ENCODE measurements around the gene TSC22D3. TPM values are rescaled to one million over a fixed set of nuclear protein-coding genes. Genes with fewer than 3 reads are reported as not detected.
A peak's percentile ranks its signal among the peaks of the same experiment; 100 is the strongest.
"Not testable (repeated sequence)": the region's sequence is repeated elsewhere in the genome, so short reads cannot be mapped to it uniquely, and the experiment has no call there.

Gene TSC22D3
- 240 TPM for total RNA-seq

DNA sequence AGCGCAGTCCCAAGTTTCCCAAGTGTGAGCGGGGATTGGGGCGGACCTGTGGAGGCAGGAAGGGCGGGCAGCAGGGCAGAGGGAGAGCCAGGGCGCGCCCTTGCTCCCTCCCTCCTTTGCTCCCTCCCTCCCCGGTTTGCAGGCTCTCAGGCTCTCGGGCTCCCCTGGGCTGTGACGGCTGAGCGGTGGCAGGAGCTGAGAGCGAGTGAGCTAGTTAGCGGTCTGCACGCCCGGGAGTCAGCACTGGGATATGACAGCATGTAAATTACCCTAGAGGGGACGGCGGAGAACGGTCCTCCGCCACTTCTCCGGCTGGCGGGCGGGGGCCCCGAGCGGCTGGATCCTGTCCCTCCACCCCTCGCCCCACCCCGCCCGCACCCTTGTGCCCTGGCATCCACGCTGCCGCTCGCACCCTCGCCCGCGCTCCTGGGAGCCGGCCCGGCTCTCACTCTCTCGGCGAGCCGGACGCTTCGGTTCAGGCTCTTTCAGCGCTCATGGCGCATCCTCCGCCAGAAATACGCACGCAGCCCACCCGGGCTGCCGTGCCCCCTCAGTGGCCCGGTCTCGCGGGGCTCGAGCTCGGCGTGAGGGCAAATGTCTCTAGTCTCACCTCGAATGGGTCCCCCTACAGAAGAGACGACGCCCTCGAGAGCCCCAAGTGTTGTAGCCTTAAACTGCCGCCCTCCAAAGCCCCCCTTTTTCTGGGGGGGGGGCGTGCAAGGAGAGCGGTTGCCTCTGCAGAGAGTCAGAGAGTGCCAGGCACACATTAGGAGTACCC is at the start of gene TSC22D3:
Gene TSC22D3, minus strand, starts transcription at position 54 of the 778 bp plus-strand sequence. CDS start 368 bp downstream, outside the sequence.
- DNase-seq (ENCODE audit: low spot score), result peak; percentile 83

DNA sequence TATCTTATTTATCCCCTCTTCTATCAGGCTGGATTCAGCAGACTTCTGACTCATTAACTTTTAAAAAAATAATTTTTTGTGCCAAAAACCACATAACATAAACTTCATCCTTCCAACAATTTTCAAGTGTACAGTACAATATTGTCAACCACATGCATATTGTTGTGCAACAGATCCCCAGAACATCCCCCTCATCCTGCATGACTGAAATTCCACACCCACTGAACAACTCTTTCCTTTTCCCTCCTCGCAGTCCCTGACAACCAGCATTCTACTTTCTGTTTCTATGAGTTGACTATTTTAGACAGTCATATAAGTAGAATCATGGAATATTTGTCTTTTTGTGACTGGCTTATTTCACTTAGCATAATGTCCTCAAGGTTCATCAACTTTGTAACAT is 47.9 kb upstream of the TSC22D3 start:
- no peak for DNase-seq (ENCODE audit: low spot score)

DNA sequence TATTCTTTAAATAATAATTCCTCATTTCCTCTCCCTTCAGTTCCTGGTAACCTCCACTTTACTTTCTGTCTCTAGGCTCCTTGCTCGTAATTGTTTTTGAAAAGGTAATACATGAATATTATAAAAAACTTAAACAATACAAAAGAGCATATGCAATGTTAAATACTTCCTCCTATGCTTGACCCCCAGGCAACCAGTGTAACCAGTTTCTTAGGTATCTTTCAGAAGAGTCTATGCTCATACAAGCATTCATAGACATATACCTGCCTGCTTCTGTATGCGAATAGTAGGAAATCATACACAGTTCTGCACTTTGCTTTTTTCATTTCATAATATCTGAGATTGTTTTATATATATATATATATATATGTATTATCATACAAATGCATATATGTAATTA is 47.5 kb upstream of the TSC22D3 start:
- DNase-seq (ENCODE audit: low spot score), result no peak

- DNase-seq (ENCODE audit: low spot score), result no peak
These were observed 43.4 kb upstream of the TSC22D3 start for GRCh38 chrX:107818900-107819521.

GRCh38 chrX:107810053-107810452 is 34.5 kb upstream of the TSC22D3 start:
- not testable (repeated sequence) for DNase-seq (ENCODE audit: low spot score)

- DNase-seq (ENCODE audit: low spot score), result no peak
These were observed 29.6 kb upstream of the TSC22D3 start for GRCh38 chrX:107805179-107805578.

DNA sequence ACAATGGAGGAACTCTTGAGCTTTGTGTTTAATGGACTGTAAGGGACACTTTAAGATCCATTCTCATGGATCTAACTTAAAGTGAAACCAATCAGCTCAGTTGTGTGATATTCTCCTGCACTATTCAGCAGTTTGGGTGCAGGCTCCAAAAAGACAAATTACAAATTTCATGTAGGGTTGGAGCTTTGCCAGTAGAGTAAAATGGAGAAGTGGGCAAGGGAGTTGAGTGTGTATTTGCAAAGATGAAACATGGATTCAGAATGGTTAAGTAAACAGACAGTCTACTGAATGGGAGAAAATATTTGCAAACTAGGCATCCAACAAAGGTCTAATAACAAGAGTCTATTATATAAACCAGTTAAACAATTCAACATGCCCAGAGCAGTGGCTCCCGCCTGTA is 28.8 kb upstream of the TSC22D3 start:
- DNase-seq (ENCODE audit: low spot score), result no peak

DNA sequence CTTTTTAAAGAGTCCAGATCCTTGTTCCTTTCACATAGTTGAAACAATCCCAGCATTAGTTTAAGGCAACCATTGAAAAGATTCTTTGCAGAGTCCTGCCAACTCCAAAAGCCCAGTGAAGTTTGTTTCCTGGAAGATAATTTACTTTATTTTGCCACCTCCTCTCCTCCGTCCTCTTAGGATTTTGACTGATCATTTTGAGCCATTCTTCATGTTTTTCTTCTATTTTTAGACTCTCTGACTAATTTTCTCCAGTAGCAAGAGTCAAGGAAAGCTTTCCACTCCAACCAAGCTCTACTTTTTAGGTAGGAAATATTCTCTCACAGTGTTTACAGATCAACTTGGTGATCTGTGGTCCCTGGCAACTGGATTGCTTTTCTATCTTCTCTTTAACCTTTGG is 12.2 kb upstream of the TSC22D3 start:
- no peak for DNase-seq (ENCODE audit: low spot score)

DNA sequence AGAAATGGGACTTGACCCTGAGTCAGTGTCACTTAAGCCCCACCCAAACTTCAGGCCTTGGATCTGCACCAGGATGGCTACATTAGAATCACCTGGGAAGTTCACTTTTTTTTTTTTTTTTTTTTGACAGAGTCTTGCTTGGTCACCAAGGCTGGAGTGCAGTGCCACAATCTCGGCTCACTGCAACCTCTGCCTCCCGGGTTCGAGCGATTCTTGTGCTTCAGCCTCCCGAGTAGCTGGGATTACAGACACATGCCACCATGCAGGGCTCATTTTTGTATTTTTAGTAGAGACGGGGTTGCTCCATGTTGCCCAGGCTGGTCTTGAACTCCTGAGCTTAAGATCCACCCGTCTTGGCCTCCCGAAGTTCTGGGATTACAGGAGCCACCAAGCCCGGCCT is 4.9 kb upstream of the TSC22D3 start:
- DNase-seq (ENCODE audit: low spot score), result no peak

- DNase-seq (ENCODE audit: low spot score), result no peak
These were observed 1.9 kb upstream of the TSC22D3 start, which contains the start of gene NCBP2L for GRCh38 chrX:107777536-107777832. Gene NCBP2L (plus strand): TSS chrX:107777733. CDS start chrX:107794221, 16,488 bp downstream.

- peak; percentile 84 for DNase-seq (ENCODE audit: low spot score)
These were observed 1.3 kb upstream of the TSC22D3 start for GRCh38 chrX:107776649-107777535.

GRCh38 chrX:107775000-107775733 is 420 bp downstream of the TSC22D3 start:
- DNase-seq (ENCODE audit: low spot score), result no peak

GRCh38 chrX:107773906-107774435 is 1.6 kb downstream of the TSC22D3 start:
- DNase-seq (ENCODE audit: low spot score), result no peak

DNA sequence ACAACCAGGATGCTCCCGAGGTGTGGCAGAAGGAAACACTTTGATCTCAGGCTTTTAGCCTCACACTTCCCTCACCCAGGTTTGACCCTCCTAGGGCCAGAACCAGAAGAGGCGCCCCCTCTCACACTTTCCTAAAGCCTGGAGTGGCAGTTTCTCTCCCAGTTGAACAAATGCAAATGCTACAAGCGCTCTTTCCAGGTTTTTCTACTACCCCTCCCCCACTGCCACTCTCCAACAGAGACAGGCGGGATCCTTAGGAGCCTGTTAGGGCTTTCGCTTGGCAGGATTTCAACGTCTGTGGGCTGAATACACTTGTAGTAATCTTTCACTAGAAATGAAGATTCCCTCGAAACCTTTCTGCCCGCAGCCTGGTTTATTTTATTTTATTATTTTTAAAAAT is 2.4 kb downstream of the TSC22D3 start:
- DNase-seq (ENCODE audit: low spot score), result no peak

GRCh38 chrX:107769581-107770317 is 5.8 kb downstream of the TSC22D3 start:
- no peak for DNase-seq (ENCODE audit: low spot score)

- no peak for DNase-seq (ENCODE audit: low spot score)
These were observed 7.5 kb downstream of the TSC22D3 start for GRCh38 chrX:107768051-107768450.

DNA sequence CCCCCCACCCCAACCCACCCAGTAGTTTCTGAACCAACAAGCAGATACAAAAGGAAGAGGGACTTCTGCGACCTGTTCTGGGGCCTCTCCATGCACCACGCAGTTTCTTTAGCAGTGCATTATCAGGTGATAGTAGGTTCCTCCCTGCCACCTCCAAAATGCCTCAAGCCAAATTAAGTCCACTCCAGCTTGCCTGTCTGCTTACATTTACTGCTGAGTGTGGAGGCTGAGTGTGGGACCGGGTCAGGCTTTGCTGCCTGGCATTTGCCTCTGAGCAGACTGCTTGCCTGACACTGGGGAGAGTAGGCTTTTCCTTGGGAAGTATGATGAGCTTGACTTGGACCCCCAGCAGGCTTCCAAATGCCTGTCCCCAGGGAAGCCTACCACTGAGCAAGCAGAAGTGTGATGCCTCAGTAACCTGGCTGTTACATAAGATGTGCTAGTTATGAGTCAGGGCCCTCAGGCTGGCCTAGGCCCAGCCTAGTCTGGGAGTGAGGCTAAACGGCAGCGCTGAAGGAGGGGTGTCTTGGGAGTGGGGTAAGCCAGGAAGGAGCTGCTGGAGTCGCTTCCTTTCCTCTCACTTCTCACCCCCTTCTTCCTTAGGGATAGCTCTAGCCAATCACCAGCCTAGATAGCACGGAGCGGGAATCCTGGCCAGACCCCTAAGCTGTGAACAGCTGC is 9.0 kb downstream of the TSC22D3 start:
- no peak for DNase-seq (ENCODE audit: low spot score)

GRCh38 chrX:107764845-107765608 is 10.6 kb downstream of the TSC22D3 start:
- DNase-seq (ENCODE audit: low spot score), result no peak

DNA sequence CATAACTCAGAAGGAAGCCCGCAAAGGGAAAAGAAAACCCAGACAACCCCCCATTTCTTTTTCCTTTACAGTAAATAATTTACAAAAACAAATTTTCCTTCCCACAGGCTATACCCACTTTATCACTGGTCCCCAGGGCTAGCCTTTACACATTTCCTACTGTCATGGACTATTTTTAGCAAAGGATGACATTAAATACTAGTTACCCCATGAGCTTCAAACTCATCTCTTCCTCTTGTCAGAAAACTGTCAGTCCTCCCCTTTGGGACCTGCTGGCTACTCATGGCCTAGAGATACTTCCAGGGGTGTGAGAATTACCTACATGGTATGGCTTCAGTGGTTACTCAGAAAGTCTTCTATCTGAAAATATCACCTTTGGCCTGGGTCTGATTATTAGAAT is 11.9 kb downstream of the TSC22D3 start:
- no peak for DNase-seq (ENCODE audit: low spot score)
